HEK293T (cell line): ENCODE data around the gene GEMIN4.

Experiments
- ARNT ChIP-seq: fragments of 450-650 bp; IDR thresholded peaks from 2 replicates; pipeline ENCODE4 v1.6.1; 2017; ENCODE audit warnings: mild to moderate bottlenecking
- BHLHE40 ChIP-seq: fragments of 450-650 bp; IDR thresholded peaks from 2 replicates; pipeline ENCODE4 v1.6.1; 2016; ENCODE audit warnings: mild to moderate bottlenecking, moderate library complexity, borderline replicate concordance
- CTBP1 ChIP-seq: fragments of 450-650 bp; IDR thresholded peaks from 2 replicates; pipeline ENCODE4 v1.6.1; 2016; ENCODE audit warnings: borderline replicate concordance
- FOXA1 ChIP-seq: fragments of 450-650 bp; IDR thresholded peaks from 2 replicates; pipeline ENCODE4 v1.6.1; 2016; ENCODE audit warnings: mild to moderate bottlenecking
- FOXM1 ChIP-seq: fragments of 450-650 bp; IDR thresholded peaks from 2 replicates; pipeline ENCODE4 v1.6.1; 2017; ENCODE audit warnings: mild to moderate bottlenecking, borderline replicate concordance
- HDGF ChIP-seq: fragments of 450-650 bp; IDR thresholded peaks from 2 replicates; pipeline ENCODE4 v1.6.1; 2017; ENCODE audit warnings: antibody characterized with exemption, borderline replicate concordance
- LEF1 ChIP-seq: fragments of 450-650 bp; IDR thresholded peaks from 2 replicates; pipeline ENCODE4 v1.6.1; 2017; ENCODE audit warnings: mild to moderate bottlenecking, borderline replicate concordance
- PKNOX1 ChIP-seq: fragments of 450-650 bp; IDR thresholded peaks from 2 replicates; pipeline ENCODE4 v1.6.1; 2016
- SP1 ChIP-seq: fragments of 450-650 bp; IDR thresholded peaks from 2 replicates; pipeline ENCODE4 v1.6.1; 2017
- SUZ12 ChIP-seq: fragments of 450-650 bp; IDR thresholded peaks from 2 replicates; pipeline ENCODE4 v1.6.1; 2016; ENCODE audit warnings: mild to moderate bottlenecking
- TARDBP ChIP-seq: fragments of 450-650 bp; IDR thresholded peaks from 2 replicates; pipeline ENCODE4 v1.6.1; 2016

DNA sequence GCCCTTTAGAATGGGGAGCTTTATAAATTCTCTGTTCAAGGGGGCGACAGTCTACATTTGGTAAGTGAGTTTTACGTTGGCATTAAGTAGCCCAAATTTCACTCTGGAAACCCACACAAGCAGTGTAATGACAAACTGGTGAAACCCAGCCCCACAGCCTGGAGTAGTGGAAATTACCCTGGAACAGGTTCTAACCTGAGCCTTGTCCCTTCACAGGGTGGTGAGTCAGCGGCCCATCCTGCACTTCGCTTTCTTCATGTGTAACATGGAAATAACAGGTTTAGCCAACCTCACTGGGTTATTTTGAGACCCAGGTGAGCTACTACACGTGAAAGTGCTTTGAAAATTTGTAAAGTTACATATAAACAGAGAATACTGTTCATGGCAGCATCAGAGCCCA lies 23.2 kb downstream of the GEMIN4 start:
- TF ChIP-seq FOXM1 (no peak), SP1 (no peak), HDGF (no peak), TARDBP (no peak), LEF1 (no peak), BHLHE40 (no peak), ARNT (no peak), FOXA1 (no peak), SUZ12 (no peak), CTBP1 (no peak), PKNOX1 (no peak)
